ENCODE results near the gene FABP6.

GRCh38 chr5:160233215-160233614, 3.9 kb downstream of the FABP6 start:
- no peak for TF ChIP-seq CTCF (IDR thresholded peaks at IDR 0.05)
- TF ChIP-seq POLR2A (IDR thresholded peaks at IDR 0.05) = no peak

Data from testis (tissue), 2 donors.